Measurements from ENCODE around the gene ATAD2B.

The ATAD2B gene

GRCh38 chr2:23813438-23813837 is 113.5 kb downstream of the ATAD2B start:
- no peak overlapping the region for H3K4me3 Mint-ChIP-seq
- no peak overlapping the region for H3K27ac Mint-ChIP-seq
- peaks cover 12% of the 10 kb centered on the region for H3K36me3 Mint-ChIP-seq (ENCODE audit: low read depth)
- no peak for DNase-seq (ENCODE audit: low spot score)
- no peaks in the 10 kb centered on the region for H3K9me3 Mint-ChIP-seq
- peaks cover 11% of the 10 kb centered on the region for H3K4me1 Mint-ChIP-seq (ENCODE audit: low read depth)
- no peaks in the 10 kb centered on the region for H3K27me3 Mint-ChIP-seq (ENCODE audit: low read depth)

DNA sequence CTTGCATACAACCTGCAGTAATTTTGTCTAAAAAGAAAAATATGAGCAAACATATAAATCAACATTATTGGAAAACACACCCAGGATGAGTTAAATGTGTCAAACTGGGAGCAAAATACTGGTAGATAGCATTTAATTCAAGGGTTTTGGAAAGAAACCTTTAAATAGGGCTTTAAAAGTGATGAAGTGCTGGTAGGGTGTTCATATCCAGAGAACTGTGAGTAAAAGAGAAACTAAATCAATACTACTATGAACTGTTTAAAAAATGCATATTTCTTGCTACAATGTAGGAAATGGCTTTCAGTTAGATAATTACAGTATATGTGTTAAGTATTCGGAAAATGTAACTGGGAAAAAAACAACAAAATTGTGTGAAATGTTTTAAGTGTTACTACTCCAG is 117.8 kb downstream of the ATAD2B start:
- no peak overlapping the region for H3K27ac Mint-ChIP-seq
- H3K4me3 Mint-ChIP-seq = no peak overlapping the region
- peaks cover 17% of the 10 kb centered on the region for H3K36me3 Mint-ChIP-seq (ENCODE audit: low read depth)
- no peaks in the 10 kb centered on the region for H3K9me3 Mint-ChIP-seq
- peaks cover 12% of the 10 kb centered on the region for H3K4me1 Mint-ChIP-seq (ENCODE audit: low read depth)
- H3K27me3 Mint-ChIP-seq (ENCODE audit: low read depth) = no peaks in the 10 kb centered on the region
- no peak for DNase-seq (ENCODE audit: low spot score)

GRCh38 chr2:23806665-23807249 is 120.2 kb downstream of the ATAD2B start:
- no peak for DNase-seq (ENCODE audit: low spot score)
- no peaks in the 10 kb centered on the region for H3K27me3 Mint-ChIP-seq (ENCODE audit: low read depth)
- H3K9me3 Mint-ChIP-seq = no peaks in the 10 kb centered on the region
- no peak overlapping the region for H3K4me3 Mint-ChIP-seq
- H3K4me1 Mint-ChIP-seq (ENCODE audit: low read depth) = peaks cover 12% of the 10 kb centered on the region
- H3K36me3 Mint-ChIP-seq (ENCODE audit: low read depth) = peaks cover 17% of the 10 kb centered on the region
- no peak overlapping the region for H3K27ac Mint-ChIP-seq

DNA sequence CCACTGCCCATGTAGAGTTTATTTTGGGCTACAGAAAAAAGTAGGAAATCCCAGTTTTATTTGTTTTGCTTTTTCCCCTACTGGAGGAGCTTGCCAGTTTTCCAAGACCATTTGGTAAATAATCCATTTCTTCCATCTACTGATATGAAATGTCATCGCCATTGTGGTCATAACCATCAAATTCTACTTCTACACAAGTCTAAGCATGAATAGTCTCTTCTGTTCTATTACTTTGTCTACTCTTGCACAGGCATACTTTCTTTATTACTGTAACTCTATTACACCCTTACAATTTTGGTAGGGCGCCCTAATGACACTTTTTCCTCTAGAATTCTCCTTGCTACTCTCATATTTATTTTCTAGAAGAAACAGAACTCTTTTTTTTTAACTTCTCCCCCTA is 120.7 kb downstream of the ATAD2B start:
- no peak for DNase-seq (ENCODE audit: low spot score)
- no peaks in the 10 kb centered on the region for H3K27me3 Mint-ChIP-seq (ENCODE audit: low read depth)
- no peaks in the 10 kb centered on the region for H3K9me3 Mint-ChIP-seq
- peaks cover 17% of the 10 kb centered on the region for H3K36me3 Mint-ChIP-seq (ENCODE audit: low read depth)
- no peak overlapping the region for H3K4me3 Mint-ChIP-seq
- H3K27ac Mint-ChIP-seq = no peak overlapping the region
- H3K4me1 Mint-ChIP-seq (ENCODE audit: low read depth) = peaks cover 12% of the 10 kb centered on the region

- no peak for DNase-seq (ENCODE audit: low spot score)
- Mint-ChIP-seq H3K27ac (no peak overlapping the region), H3K36me3 (ENCODE audit: low read depth) (peaks cover 16% of the 10 kb centered on the region), H3K27me3 (ENCODE audit: low read depth) (no peaks in the 10 kb centered on the region), H3K9me3 (no peaks in the 10 kb centered on the region), H3K4me1 (ENCODE audit: low read depth) (peaks cover 7% of the 10 kb centered on the region), H3K4me3 (no peak overlapping the region)
Observed at GRCh38 chr2:23803965-23804542, 122.9 kb downstream of the ATAD2B start.

- Mint-ChIP-seq H3K27ac (no peak overlapping the region), H3K36me3 (ENCODE audit: low read depth) (peaks cover 15% of the 10 kb centered on the region), H3K4me1 (ENCODE audit: low read depth) (peaks cover 2% of the 10 kb centered on the region), H3K4me3 (no peak overlapping the region), H3K9me3 (no peaks in the 10 kb centered on the region), H3K27me3 (ENCODE audit: low read depth) (no peaks in the 10 kb centered on the region)
- DNase-seq (ENCODE audit: low spot score) = no peak
Observed at GRCh38 chr2:23803264-23803964, 123.5 kb downstream of the ATAD2B start.

- Mint-ChIP-seq H3K27me3 (ENCODE audit: low read depth) (no peaks in the 10 kb centered on the region), H3K36me3 (ENCODE audit: low read depth) (peaks cover 10% of the 10 kb centered on the region), H3K4me1 (ENCODE audit: low read depth) (no peaks in the 10 kb centered on the region), H3K9me3 (no peaks in the 10 kb centered on the region), H3K4me3 (no peak overlapping the region), H3K27ac (no peak overlapping the region)
- no peak for DNase-seq (ENCODE audit: low spot score)
Observed at GRCh38 chr2:23801396-23801795, 125.5 kb downstream of the ATAD2B start.

- no peaks in the 10 kb centered on the region for H3K9me3 Mint-ChIP-seq
- peaks cover under 1% of the 10 kb centered on the region for H3K4me1 Mint-ChIP-seq (ENCODE audit: low read depth)
- no peak overlapping the region for H3K27ac Mint-ChIP-seq
- DNase-seq (ENCODE audit: low spot score) = no peak
- H3K36me3 Mint-ChIP-seq (ENCODE audit: low read depth) = peaks cover 11% of the 10 kb centered on the region
- no peaks in the 10 kb centered on the region for H3K27me3 Mint-ChIP-seq (ENCODE audit: low read depth)
- H3K4me3 Mint-ChIP-seq = no peak overlapping the region
Observed at GRCh38 chr2:23794234-23794633, 132.7 kb downstream of the ATAD2B start.

GRCh38 chr2:23793476-23793875 is 133.4 kb downstream of the ATAD2B start:
- no peak overlapping the region for H3K4me3 Mint-ChIP-seq
- H3K9me3 Mint-ChIP-seq = no peaks in the 10 kb centered on the region
- peaks cover 7% of the 10 kb centered on the region for H3K4me1 Mint-ChIP-seq (ENCODE audit: low read depth)
- H3K27me3 Mint-ChIP-seq (ENCODE audit: low read depth) = no peaks in the 10 kb centered on the region
- no peak overlapping the region for H3K27ac Mint-ChIP-seq
- peaks cover 14% of the 10 kb centered on the region for H3K36me3 Mint-ChIP-seq (ENCODE audit: low read depth)
- DNase-seq (ENCODE audit: low spot score) = no peak

GRCh38 chr2:23791030-23791429 is 135.9 kb downstream of the ATAD2B start:
- Mint-ChIP-seq H3K27me3 (ENCODE audit: low read depth) (no peaks in the 10 kb centered on the region), H3K4me1 (ENCODE audit: low read depth) (peaks cover 22% of the 10 kb centered on the region), H3K27ac (no peak overlapping the region), H3K36me3 (ENCODE audit: low read depth) (peaks cover 19% of the 10 kb centered on the region), H3K9me3 (no peaks in the 10 kb centered on the region), H3K4me3 (no peak overlapping the region)
- DNase-seq (ENCODE audit: low spot score) = no peak

- Mint-ChIP-seq H3K4me3 (no peak overlapping the region), H3K36me3 (ENCODE audit: low read depth) (peaks cover 24% of the 10 kb centered on the region), H3K9me3 (no peaks in the 10 kb centered on the region)
Observed at GRCh38 chr2:23789012-23789411, 137.9 kb downstream of the ATAD2B start.

GRCh38 chr2:23788100-23788499 is 138.8 kb downstream of the ATAD2B start:
- H3K4me1 Mint-ChIP-seq (ENCODE audit: low read depth) = peaks cover 22% of the 10 kb centered on the region
- DNase-seq (ENCODE audit: low spot score) = no peak
- H3K4me3 Mint-ChIP-seq = peak overlapping the region; percentile 3
- no peaks in the 10 kb centered on the region for H3K27me3 Mint-ChIP-seq (ENCODE audit: low read depth)
- H3K9me3 Mint-ChIP-seq = no peaks in the 10 kb centered on the region
- H3K36me3 Mint-ChIP-seq (ENCODE audit: low read depth) = peaks cover 24% of the 10 kb centered on the region
- peak overlapping the region; percentile 55 for H3K27ac Mint-ChIP-seq

More at GRCh38 chr2:23789012-23789411, 137.9 kb downstream of the ATAD2B start:
- Mint-ChIP-seq H3K27ac (no peak overlapping the region), H3K4me1 (ENCODE audit: low read depth) (peaks cover 22% of the 10 kb centered on the region), H3K27me3 (ENCODE audit: low read depth) (no peaks in the 10 kb centered on the region)
- DNase-seq (ENCODE audit: low spot score) = no peak

GRCh38 chr2:23784971-23785370 is 142.0 kb downstream of the ATAD2B start:
- Mint-ChIP-seq H3K27ac (no peak overlapping the region), H3K27me3 (ENCODE audit: low read depth) (no peaks in the 10 kb centered on the region), H3K4me3 (no peak overlapping the region), H3K9me3 (no peaks in the 10 kb centered on the region), H3K36me3 (ENCODE audit: low read depth) (peaks cover 22% of the 10 kb centered on the region), H3K4me1 (ENCODE audit: low read depth) (peaks cover 22% of the 10 kb centered on the region)
- DNase-seq (ENCODE audit: low spot score) = no peak

DNA sequence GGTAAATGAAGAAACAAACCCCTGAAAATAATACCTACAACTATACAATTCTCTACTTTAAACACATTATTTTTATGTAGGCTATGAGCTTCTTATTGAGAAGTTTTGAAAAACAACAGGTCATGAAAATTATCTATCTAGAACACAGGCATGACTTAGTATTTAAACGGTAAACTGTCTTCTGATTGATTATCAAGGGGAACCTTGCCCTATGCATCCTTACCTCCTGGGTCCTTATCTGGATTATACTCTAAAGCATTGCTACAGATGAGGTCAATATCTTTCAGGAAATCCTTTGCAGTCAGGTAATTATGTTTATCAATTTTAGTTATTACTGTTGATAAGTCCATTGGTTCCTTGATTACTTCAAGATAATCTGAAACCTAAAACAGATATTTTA is 144.3 kb downstream of the ATAD2B start:
- no peak overlapping the region for H3K4me3 Mint-ChIP-seq
- DNase-seq (ENCODE audit: low spot score) = no peak
- no peaks in the 10 kb centered on the region for H3K9me3 Mint-ChIP-seq
- no peak overlapping the region for H3K27ac Mint-ChIP-seq
- H3K36me3 Mint-ChIP-seq (ENCODE audit: low read depth) = peaks cover 18% of the 10 kb centered on the region
- no peaks in the 10 kb centered on the region for H3K27me3 Mint-ChIP-seq (ENCODE audit: low read depth)
- H3K4me1 Mint-ChIP-seq (ENCODE audit: low read depth) = peaks cover 7% of the 10 kb centered on the region
